GM13977 (cell line): Measurements from ENCODE around the gene LCN10.
"Not testable (repeated sequence)": the region's sequence is repeated elsewhere in the genome, so short reads cannot be mapped to it uniquely, and the experiment has no call there.

Experiments used
- DNase-seq: peaks from one replicate; pipeline ENCODE4 v3.0.0; 2012; ENCODE audit warnings: low spot score
- CTCF ChIP-seq: IDR thresholded peaks from 2 replicates; pipeline ENCODE4 v1.5.1; 2012; ENCODE audit warnings: mild to moderate bottlenecking, control low read depth; ENCODE audit not compliant: insufficient read depth; ENCODE audit errors: extremely low read depth, missing control alignments
- in situ Hi-C: fragments of 300-500 bp; cut with MboI; formaldehyde crosslinking; loops from one replicate; pipeline ENCODE4 v1.12.0; 2022; ENCODE audit warnings: low sequenced_read_pairs, low pct_unique_long_range_greater_than_20kb, mixed read lengths, inconsistent platforms; ENCODE audit not compliant: unreplicated experiment

Gene LCN10

GRCh38 chr9:136707011-136707410 lies 35.7 kb downstream of the LCN10 start:
- no peak for DNase-seq
- in situ Hi-C loops: no loop called here
- TF ChIP-seq CTCF: no peak

GRCh38 chr9:136705564-136705963 lies 37.2 kb downstream of the LCN10 start:
- no peak for TF ChIP-seq CTCF
- no peak for DNase-seq
- in situ Hi-C loops: no loop called here

GRCh38 chr9:136704741-136705140 lies 38.0 kb downstream of the LCN10 start:
- in situ Hi-C loops, DNase-seq: not testable (repeated sequence)

- in situ Hi-C loops: no loop called here
- DNase-seq: no peak
- TF ChIP-seq CTCF: no peak
Measured at GRCh38 chr9:136703276-136703860, 39.4 kb downstream of the LCN10 start.

GRCh38 chr9:136701668-136702053 lies 41.1 kb downstream of the LCN10 start:
- in situ Hi-C loops: no loop called here
- no peak for TF ChIP-seq CTCF
- no peak for DNase-seq

GRCh38 chr9:136700959-136701667 lies 41.6 kb downstream of the LCN10 start:
- peak; percentile 84 for DNase-seq
- in situ Hi-C loops: no loop called here
- no peak for TF ChIP-seq CTCF

- in situ Hi-C loops: no loop called here
Measured at GRCh38 chr9:136700304-136700703, 42.4 kb downstream of the LCN10 start.

More at GRCh38 chr9:136700304-136700703, 42.4 kb downstream of the LCN10 start:
- DNase-seq: no peak
- no peak for TF ChIP-seq CTCF
